GM18505 (cell line): ENCODE measurements around the gene YIPF2.

Source experiments
- ATAC-seq: cut with Tn5 transposase; IDR thresholded peaks from one replicate; pipeline ENCODE4 v1.9.1; 2021; ENCODE audit not compliant: unreplicated experiment
- POLR2A ChIP-seq: IDR thresholded peaks from 4 replicates; pipeline ENCODE4 v1.6.1; 2011; ENCODE audit warnings: borderline replicate concordance; ENCODE audit not compliant: insufficient read depth, insufficient read length; ENCODE audit errors: extremely low read depth

YIPF2 gene

DNA sequence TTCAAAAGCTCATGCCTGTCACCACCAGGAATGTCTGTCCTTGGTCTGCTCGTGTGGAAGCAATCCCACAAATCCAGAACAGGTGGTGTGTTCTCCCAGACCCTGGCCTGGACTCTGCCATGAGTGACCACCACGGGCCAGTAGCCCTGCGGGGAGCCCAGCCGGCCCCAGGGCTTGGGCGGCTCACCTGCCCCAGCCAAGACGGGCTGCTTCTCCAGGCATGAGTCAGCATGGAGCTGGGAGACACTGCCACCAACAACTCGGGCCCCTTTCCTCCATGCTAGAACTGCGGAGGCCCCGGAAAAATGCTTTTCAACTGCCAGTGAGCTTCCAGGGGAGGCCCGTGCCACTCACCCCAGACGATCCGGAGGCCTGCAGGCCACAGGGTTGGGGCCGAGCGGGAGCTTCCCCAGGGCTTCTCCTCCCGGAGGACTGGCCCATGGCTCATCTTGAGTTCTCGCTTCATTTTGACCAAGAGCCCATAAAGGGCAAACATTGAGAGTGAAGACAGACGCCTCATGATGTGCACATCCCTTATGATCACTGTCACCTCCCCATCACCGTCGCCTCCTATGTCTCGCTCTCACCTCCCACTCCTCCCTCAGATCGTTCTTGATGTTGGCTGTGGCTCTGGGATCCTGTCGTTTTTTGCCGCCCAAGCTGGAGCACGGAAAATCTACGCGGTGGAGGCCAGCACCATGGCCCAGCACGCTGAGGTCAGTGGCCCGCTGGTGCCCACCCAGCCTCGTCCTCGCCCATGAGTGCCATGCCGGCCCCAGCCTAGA, 16.7 kb downstream of the YIPF2 start:
- no peak for ATAC-seq
- no peak for TF ChIP-seq POLR2A

DNA sequence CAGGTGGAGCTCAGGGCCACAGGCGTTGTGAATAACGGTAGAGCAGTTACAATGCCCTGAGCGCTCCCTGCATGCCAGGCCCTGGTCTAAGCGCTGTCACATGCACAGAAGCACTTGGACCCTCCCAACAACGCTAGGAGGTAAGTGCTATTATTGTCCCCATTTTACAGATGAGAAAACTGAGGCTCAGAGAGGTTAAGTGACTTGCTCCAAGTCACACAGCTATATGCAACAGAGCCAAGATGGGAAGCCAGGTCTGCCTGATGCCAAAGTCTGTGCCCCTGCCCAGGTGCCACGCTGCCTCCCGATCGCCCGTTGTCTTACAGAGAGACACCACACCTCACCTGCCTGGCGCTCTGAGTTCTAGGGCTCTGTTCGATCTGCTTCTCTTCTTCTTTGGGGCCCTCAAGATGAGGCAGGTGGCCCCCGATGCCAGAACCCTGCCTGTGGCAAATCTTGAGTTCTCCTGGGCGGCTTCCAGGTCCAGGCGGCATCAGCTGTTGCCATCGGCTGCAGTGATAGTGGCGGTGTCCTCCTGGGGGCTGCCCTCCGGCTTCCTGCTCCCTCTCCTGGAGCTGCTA, 20.0 kb downstream of the YIPF2 start:
- ATAC-seq = no peak
- TF ChIP-seq POLR2A = no peak

DNA sequence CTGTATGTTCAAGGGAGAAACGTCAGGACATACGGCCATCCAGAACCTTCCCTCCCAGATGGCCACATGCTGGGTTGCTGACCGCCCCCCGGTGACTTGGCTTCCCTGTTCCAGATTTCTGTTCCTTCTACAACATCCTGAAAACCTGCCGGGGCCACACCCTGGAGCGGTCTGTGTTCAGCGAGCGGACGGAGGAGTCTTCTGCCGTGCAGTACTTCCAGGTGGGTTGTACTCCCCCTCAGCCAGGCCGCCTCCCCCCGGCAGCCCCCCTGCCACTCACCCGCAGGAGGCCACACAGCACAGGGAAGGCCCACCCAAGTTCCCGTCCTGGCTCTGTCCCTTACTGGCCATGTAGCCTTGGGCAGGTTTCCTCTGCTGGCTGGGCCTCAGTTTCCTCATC, 20.5 kb downstream of the YIPF2 start:
- no peak for ATAC-seq
- no peak for TF ChIP-seq POLR2A

DNA sequence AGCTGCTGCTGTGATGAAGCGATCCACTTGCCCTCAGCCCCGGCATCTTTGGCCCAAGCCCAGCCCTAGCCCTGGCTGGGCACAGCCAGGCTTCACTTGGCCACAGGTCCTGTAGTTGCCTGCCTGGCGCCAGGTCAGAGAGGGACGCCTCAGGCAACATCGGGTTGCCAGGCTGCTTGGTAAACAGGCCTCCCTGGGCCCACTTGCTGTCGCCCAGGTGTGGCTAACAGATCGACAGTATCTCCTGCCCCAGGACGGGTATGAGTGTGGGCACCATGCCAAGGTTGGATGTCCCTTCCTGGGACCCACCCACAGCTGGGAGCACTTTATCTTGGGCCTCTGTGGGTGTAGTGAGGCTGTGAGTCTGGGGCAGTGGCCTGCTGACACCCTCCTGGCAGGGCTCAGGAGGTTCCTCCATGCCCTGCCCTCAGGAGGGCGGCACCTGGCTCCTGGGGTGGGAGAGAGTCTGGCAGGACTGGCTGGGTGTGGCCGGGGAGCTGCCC, 29.2 kb downstream of the YIPF2 start:
- ATAC-seq = no peak
- TF ChIP-seq POLR2A = no peak

DNA sequence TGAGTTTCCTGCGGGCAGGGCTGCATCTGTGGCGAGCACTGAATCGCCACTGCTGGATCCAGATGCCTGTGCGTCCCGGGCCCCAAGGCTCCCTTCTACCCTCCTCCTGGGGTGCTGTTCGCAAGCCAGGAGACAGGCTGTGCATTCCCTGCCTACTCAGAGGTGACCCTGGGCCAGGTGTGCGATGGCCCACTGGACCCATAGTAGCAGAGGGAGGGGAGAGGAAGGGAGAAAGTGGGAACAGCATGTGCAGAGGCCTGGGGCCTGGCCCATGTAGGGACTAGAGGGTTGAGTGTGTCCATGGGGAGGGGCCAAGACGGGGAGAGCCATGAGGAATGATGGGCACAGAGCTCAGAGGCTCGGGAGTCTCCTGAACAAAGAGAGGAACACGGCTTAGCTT, 29.8 kb downstream of the YIPF2 start:
- TF ChIP-seq POLR2A = no peak
- ATAC-seq = no peak

DNA sequence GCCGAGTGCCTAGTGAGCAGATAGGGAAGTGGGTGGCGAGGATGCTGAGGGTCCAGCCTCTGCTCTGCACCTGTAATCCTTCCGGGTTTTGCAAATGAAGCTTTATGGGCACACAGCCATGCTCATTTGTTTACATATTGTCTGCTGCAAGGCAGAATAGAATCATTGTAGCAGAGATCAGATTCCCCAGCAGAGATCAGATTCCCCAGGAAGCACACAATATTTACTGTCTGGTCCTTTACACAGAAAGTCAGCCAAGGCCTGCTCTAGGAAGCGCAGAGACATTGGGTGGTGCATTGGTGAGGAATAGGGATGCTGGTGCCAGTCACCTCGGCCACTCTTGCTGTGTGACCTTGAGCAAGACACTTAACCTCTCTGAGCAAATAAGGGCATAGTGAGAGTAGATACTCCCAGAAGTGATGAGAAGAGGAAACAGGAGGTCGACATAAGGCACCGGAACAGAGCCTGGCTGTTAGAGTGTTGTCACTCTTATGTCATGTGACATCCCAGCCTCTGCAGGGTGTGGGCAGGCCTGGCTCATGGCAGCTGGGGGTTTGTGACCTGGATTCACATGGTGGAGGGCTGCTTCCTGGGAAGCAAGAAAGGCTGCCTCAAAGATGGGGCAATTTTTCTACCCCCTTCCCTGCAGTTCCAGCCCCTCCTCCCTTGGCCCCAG, 31.4 kb downstream of the YIPF2 start:
- no peak for ATAC-seq
- TF ChIP-seq POLR2A = no peak

DNA sequence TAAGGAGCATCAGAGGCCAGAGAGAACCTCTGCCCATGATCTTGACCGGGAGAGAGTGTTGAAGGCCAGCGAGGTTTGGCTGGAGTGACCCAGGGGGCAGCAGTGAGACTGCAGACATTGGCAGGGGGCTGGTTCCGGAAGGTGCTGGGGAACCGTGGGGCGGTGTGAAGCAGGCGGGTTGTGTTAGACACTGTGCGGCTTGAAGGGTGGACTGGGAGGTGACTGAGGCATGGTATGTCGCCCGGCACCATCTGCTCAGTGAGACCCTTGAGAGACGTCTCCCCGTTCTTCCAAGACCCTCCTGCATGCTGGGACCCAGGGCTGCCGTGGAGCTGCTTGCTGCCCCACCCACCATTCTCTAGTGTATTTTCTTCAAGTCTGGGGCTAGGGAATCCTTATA, 32.5 kb downstream of the YIPF2 start:
- no peak for ATAC-seq
- TF ChIP-seq POLR2A = no peak

DNA sequence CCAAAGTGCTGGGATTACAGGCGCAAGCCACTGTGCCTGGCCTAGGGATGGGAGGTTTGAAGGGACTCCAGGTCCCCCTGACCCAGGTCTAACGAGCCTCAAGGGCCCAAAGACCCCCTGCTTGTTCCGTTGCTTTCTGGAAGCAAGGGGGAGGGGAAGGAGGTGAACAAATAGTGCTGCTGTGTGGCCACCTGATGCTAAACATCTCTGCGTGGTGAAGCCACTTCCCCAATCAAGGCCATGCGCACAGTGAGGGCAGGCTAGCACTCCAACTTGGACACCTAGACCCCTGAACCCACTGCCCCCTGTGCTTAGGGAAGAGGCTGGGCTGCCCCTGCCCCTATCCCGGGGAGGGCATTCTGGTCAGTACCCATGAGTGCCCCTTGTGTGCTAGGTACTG, 33.1 kb downstream of the YIPF2 start:
- TF ChIP-seq POLR2A = no peak
- ATAC-seq = no peak

DNA sequence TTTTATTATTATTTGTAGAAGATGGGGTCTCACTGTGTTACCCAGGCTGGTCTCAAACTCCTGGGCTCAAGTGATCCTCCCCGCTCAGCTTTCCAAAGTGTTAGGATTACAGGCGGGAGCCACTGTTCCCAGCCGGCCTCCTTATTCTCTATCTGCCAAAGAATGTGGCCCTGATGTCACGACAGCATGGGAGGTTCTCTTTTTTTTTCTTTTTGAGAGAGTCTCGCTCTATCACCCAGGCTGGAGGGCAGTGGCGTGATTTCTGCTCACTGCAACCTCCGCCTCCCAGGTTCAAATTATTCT, 33.6 kb downstream of the YIPF2 start:
- ATAC-seq = no peak
- no peak for TF ChIP-seq POLR2A

DNA sequence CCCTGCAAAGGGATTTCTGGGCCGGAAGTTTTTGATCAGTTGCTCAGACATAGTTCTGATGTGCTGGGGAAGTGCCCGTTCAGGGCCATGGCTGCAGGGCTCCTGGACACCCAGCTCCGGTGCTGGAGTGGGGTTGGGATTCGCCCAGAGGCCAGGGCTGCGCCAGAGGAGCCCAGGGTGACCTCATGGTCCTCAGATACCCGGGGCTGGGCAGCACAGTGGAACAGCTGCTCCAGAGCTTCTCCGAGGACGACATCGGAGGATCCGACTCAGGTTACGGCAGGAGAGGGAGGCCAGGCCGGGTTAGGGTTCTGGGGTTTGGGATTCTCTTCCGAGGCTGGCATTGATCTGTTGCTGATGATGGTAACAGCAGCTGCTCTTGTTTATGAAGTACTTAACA, 36.2 kb downstream of the YIPF2 start:
- TF ChIP-seq POLR2A = no peak
- no peak for ATAC-seq

DNA sequence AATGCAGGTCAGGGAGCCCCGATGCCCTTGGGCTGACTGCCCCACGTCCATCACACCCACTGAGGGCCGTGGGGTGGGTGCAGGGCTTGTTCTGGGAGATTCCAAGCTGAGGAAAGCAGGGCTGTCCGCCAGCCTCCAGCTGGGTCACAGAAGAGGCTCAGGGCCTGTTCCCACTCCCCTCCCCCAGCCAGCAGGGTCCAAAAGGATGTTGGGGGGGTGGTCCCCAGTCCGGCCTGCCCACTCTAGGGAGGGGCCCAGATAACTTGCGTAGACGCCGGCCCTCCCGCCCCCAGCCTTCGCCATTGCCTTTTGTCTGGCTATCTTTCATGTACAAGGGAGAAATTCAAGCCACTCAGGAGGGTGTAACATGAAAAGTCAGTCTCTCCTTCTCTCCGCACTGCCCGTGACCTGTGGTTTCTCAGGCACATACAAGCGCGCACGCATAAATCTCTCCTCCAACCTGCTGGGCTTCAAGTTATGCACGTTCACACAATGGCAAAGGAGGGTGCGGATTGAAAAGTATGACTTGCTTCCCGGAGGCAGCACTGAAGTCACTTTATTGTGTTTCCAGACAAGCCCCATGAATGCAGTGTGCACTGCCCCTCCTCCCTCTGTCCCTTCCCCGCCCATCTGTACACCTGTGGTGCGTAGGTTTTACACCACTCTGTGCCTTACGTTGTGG, 36.9 kb downstream of the YIPF2 start:
- ATAC-seq = no peak
- TF ChIP-seq POLR2A = no peak

DNA sequence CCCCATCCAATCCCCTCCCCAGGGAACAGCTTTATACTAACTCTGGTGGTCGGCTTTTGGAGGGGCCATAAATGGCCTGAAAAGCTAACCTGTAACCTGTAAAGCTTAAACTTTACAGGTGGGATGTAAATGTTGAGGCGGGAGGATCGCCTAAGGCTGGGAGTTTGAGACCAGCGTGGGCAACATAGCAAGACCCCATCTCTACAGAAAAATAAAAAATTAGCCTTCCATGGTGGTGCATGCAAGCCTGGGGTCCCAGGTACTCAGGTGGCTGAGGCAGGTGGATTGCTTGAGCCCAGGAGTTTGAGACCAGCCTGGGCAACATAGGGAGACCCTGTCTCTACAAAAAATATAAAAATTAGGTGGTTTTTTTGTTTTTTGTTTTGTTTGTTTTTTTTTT, 38.6 kb downstream of the YIPF2 start:
- ATAC-seq = no peak
- TF ChIP-seq POLR2A = no peak

DNA sequence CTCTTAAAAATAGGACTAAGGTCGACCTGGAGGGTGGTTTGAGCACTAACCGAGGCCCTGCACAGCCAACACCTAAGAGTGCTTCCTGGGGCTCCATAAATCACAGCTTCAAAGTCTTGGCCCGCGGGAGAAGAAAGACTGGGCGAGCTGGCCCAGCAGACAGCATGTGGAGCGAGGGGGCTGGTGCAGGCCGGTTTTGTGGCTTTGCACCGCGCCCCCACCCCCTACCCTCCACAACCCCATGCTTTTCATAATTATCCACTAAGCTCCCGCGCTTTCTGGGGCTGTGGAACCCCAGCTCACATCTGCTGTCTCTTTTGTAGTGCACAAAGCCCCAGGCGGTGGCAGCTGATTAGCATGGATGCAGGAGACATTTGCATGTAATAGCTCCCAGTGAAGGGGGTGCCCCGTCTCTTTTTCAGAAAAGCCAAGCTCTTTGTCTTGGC, 40.0 kb downstream of the YIPF2 start:
- no peak for ATAC-seq
- TF ChIP-seq POLR2A = no peak

DNA sequence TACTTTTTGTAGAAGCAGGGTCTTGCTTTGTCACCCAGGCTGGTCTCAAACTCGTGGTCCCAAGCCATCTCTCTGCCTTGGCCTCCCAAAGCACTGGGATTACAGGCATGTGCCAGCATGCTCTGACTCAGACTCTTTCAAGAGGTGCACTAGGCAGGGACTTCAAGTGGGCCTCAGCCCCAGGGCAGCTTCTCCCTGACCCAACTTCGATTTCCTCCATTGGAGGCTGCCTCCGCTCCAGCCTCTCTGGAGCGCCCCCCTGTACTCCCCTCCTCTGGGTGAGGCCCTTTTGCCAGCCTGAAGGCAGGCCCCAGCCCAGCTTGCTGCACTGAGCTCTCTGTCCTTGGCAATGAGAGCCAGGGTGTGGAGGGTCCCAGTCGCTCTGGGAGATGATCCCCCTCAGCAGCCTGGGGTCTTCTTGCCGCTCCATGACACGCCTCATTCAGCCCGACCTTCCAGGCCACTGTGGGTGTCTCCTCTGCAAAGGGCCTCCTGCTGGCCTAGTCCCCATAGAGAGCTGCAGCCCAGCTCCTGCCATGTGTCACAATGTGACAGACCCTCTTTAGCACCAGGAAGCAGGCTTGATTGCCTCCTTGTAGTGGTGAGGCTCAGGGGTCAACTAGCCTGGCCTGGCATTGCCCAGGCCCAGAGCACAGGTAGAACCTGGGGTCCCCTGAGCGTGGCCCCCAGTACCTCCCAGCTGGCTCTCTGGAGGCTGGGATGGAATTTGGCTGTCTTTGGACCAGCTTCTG, 40.6 kb downstream of the YIPF2 start:
- TF ChIP-seq POLR2A = no peak
- ATAC-seq = no peak
